GM12875 (cell line): ENCODE results near the gene LCN1.

Experiments used
- H3K4me3 ChIP-seq: one replicate; pipeline ENCODE4 v1.5.1; 2011; ENCODE audit warnings: low read depth, low read length, control low read depth
- CTCF ChIP-seq: IDR thresholded peaks from 2 replicates; pipeline ENCODE4 v1.5.1; 2011; ENCODE audit warnings: low read depth, mild to moderate bottlenecking, control low read depth, inconsistent platforms, low read length, moderate library complexity, borderline replicate concordance; ENCODE audit not compliant: insufficient read depth

LCN1 gene

GRCh38 chr9:135485385-135485784 lies 35.9 kb upstream of the LCN1 start:
- no peak overlapping the region for H3K4me3 ChIP-seq
- no peak for TF ChIP-seq CTCF

GRCh38 chr9:135485832-135486231 lies 35.4 kb upstream of the LCN1 start:
- no peak for TF ChIP-seq CTCF
- no peak overlapping the region for H3K4me3 ChIP-seq

- H3K4me3 ChIP-seq, result no peak overlapping the region
- TF ChIP-seq CTCF, result no peak
Measured at GRCh38 chr9:135486267-135487065, 34.8 kb upstream of the LCN1 start.

GRCh38 chr9:135487281-135488012 lies 33.8 kb upstream of the LCN1 start:
- no peak overlapping the region for H3K4me3 ChIP-seq
- TF ChIP-seq CTCF, result no peak

- no peak for TF ChIP-seq CTCF
- no peak overlapping the region for H3K4me3 ChIP-seq
Measured at GRCh38 chr9:135488013-135488330, 33.3 kb upstream of the LCN1 start.

- no peak overlapping the region for H3K4me3 ChIP-seq
- no peak for TF ChIP-seq CTCF
Measured at GRCh38 chr9:135488527-135488926, 32.7 kb upstream of the LCN1 start.
